HepG2 (cell line): ENCODE results near the gene CDO1. TPM values are rescaled to one million over a fixed set of nuclear protein-coding genes. Genes with fewer than 3 reads are reported as not detected.

Source experiments
- BRF2 ChIP-seq: sonication (generic); formaldehyde crosslinking; IDR thresholded peaks from 2 replicates; pipeline ENCODE4 v1.8.1; 2022; ENCODE audit warnings: mild to moderate bottlenecking, missing genetic modification reagents
- CREM ChIP-seq, 2 experiments: sonication (generic) in 1 of 2; formaldehyde crosslinking in 1 of 2; IDR thresholded peaks; 2 replicates each; pipeline versions ENCODE4 v1.4.0 to v1.6.1; 2016 to 2020; ENCODE audit warnings: antibody characterized with exemption in 1 of 2, mild to moderate bottlenecking in 1 of 2, missing genetic modification reagents in 1 of 2
- HNRNPUL1 ChIP-seq: fragments of 200-400 bp; formaldehyde crosslinking; IDR thresholded peaks from 2 replicates; pipeline ENCODE4 v1.6.1; 2017; ENCODE audit warnings: low read depth, mild to moderate bottlenecking, low read length, moderate library complexity
- ISX ChIP-seq: sonication (generic); formaldehyde crosslinking; conservative IDR thresholded peaks from 2 replicates; pipeline ENCODE4 v1.5.0; 2020; ENCODE audit warnings: missing genetic modification reagents
- JDP2 ChIP-seq: sonication (generic); formaldehyde crosslinking; IDR thresholded peaks from 2 replicates; pipeline ENCODE4 v1.8.1; 2022; ENCODE audit warnings: missing genetic modification reagents, borderline replicate concordance
- KLF16 ChIP-seq, 2 experiments: sonication (generic) in 1 of 2; formaldehyde crosslinking in 1 of 2; IDR thresholded peaks; 2 replicates each; pipeline versions ENCODE4 v1.6.1 to v1.8.0; 2016 to 2023; ENCODE audit warnings: missing genetic modification reagents in 2 of 2, missing compliant biosample characterization in 1 of 2
- MEIS1 ChIP-seq: sonication (generic); formaldehyde crosslinking; IDR thresholded peaks from 2 replicates; pipeline ENCODE4 v1.9.0; 2021; ENCODE audit warnings: mild to moderate bottlenecking, missing genetic modification reagents, moderate library complexity, borderline replicate concordance
- RBM39 ChIP-seq: fragments of 200-400 bp; formaldehyde crosslinking; IDR thresholded peaks from one replicate; pipeline ENCODE4 v1.6.1; 2018; ENCODE audit warnings: antibody characterized with exemption, mild to moderate bottlenecking, low read depth, low read length; ENCODE audit not compliant: poor library complexity, severe bottlenecking
- SRSF1 ChIP-seq: fragments of 200-400 bp; formaldehyde crosslinking; optimal IDR thresholded peaks from 2 replicates; pipeline ENCODE3; 2017; ENCODE audit warnings: mild to moderate bottlenecking, low read depth, low read length, moderate library complexity
- SRY ChIP-seq: sonication (generic); formaldehyde crosslinking; IDR thresholded peaks from 2 replicates; pipeline ENCODE4 v1.8.0; 2022; ENCODE audit warnings: mild to moderate bottlenecking, missing genetic modification reagents
- STAT6 ChIP-seq: sonication (generic); formaldehyde crosslinking; IDR thresholded peaks from 2 replicates; pipeline ENCODE4 v1.4.0; 2020; ENCODE audit warnings: missing genetic modification reagents, mild to moderate bottlenecking, borderline replicate concordance
- TMF1 ChIP-seq: sonication (generic); formaldehyde crosslinking; IDR thresholded peaks from 2 replicates; pipeline ENCODE4 v1.8.1; 2022; ENCODE audit warnings: low read depth, missing genetic modification reagents
- ZBTB1 ChIP-seq: sonication (generic); formaldehyde crosslinking; IDR thresholded peaks from 2 replicates; pipeline ENCODE4 v1.4.0; 2020; ENCODE audit warnings: missing genetic modification reagents, borderline replicate concordance
- ZFP62 ChIP-seq: sonication (generic); formaldehyde crosslinking; IDR thresholded peaks from 2 replicates; pipeline ENCODE4 v1.4.0; 2020; ENCODE audit warnings: missing genetic modification reagents
- ZFYVE20 ChIP-seq: sonication (generic); formaldehyde crosslinking; IDR thresholded peaks from 2 replicates; pipeline ENCODE4 v1.8.0; 2023; ENCODE audit warnings: low read depth, mild to moderate bottlenecking, moderate library complexity, missing genetic modification reagents, borderline replicate concordance
- ZMYM2 ChIP-seq: sonication (generic); formaldehyde crosslinking; IDR thresholded peaks from 2 replicates; pipeline ENCODE4 v1.8.0; 2022; ENCODE audit warnings: mild to moderate bottlenecking, missing genetic modification reagents
- ZNF205 ChIP-seq: IDR thresholded peaks from 2 replicates; pipeline ENCODE4 v1.6.1; 2018; ENCODE audit warnings: missing biosample characterization, missing genetic modification reagents
- ZNF234 ChIP-seq: sonication (generic); formaldehyde crosslinking; conservative IDR thresholded peaks from 2 replicates; pipeline ENCODE4 v1.5.1; 2020; ENCODE audit warnings: mild to moderate bottlenecking, missing genetic modification reagents
- ZNF468 ChIP-seq: sonication (generic); formaldehyde crosslinking; IDR thresholded peaks from 2 replicates; pipeline ENCODE4 v1.8.0; 2022; ENCODE audit warnings: mild to moderate bottlenecking, moderate library complexity, missing genetic modification reagents
- ZNF619 ChIP-seq: sonication (generic); formaldehyde crosslinking; IDR thresholded peaks from 2 replicates; pipeline ENCODE4 v1.4.0; 2020; ENCODE audit warnings: mild to moderate bottlenecking, missing genetic modification reagents
- ZNF644 ChIP-seq: IDR thresholded peaks from 2 replicates; pipeline ENCODE4 v1.6.1; 2016; ENCODE audit warnings: low read depth
- ZNF737 ChIP-seq: sonication (generic); formaldehyde crosslinking; IDR thresholded peaks from 2 replicates; pipeline ENCODE4 v1.5.0; 2020; ENCODE audit warnings: missing genetic modification reagents, mild to moderate bottlenecking, borderline replicate concordance
- ZSCAN20 ChIP-seq: sonication (generic); formaldehyde crosslinking; IDR thresholded peaks from 2 replicates; pipeline ENCODE4 v1.4.0; 2020; ENCODE audit warnings: missing genetic modification reagents, mild to moderate bottlenecking, borderline replicate concordance
- ZUFSP ChIP-seq: sonication (generic); formaldehyde crosslinking; IDR thresholded peaks from 2 replicates; pipeline ENCODE4 v1.9.0; 2021; ENCODE audit warnings: missing genetic modification reagents, mild to moderate bottlenecking, borderline replicate concordance
- polyA plus RNA-seq, 8 experiments: library from polyadenylated mRNA; depleted of rRNA in 3 of 8; stranded (reverse) in 7 of 8; unstranded in 1 of 8; fragments of >200 nt; fragmentation: Illumina TruSeq in 4 of 8; extraction: Trizol in 4 of 8; gene quantifications; 2 replicates each; pipeline versions ENCODE4 v1.2.1 to v1.2.3, GENCODE V29; 2011 to 2016; ENCODE audit warnings: low read depth in 4 of 8, missing spikeins in 1 of 8, mixed read lengths in 1 of 8; ENCODE audit not compliant: insufficient read depth in 1 of 8
- total RNA-seq, 5 experiments: library from RNA; depleted of rRNA; stranded (reverse); fragments of >200 nt; fragmentation: Illumina TruSeq; extraction: Trizol; gene quantifications; 2 replicates each; pipeline ENCODE4 v1.2.3, GENCODE V29; 2016; ENCODE audit warnings: low read depth in 1 of 5

Gene CDO1
- total and polyA plus RNA-seq, 2 of the 13 experiments (the other 11 are each of a cell fraction or from before 2014, with no cell fraction given), result 3.2 to 4.4 TPM

GRCh38 chr5:115841382-115842088 lies 25.1 kb upstream of the CDO1 start, which contains the start of the genes AP3S1 and ATG12 (continued):
- 0 out of 2 replicates have a peak, but pooled peaks have one; percentile 32 for TF ChIP-seq ZNF644 (CRISPR knock-in tag)
- TF ChIP-seq ZFYVE20 (CRISPR knock-in tag), result no peak
- TF ChIP-seq MEIS1 (CRISPR knock-in tag), result no peak; the same call in 1 of the 2 replicates
- TF ChIP-seq ZSCAN20 (CRISPR knock-in tag), result peak; percentile 85; the same call in 1 of the 2 replicates
- peak; percentile 87 for TF ChIP-seq ZNF205 (CRISPR knock-in tag)
- 0 out of 2 replicates have a peak, but pooled peaks have one; percentile 54 for TF ChIP-seq ISX
- peak; percentile 96 for TF ChIP-seq ZNF737 (CRISPR knock-in tag)
- TF ChIP-seq CREM (IDR thresholded peaks at IDR 0.05), result peak; percentile 66
- no peak for TF ChIP-seq CREM (CRISPR knock-in tag; IDR thresholded peaks at IDR 0.05)
- TF ChIP-seq STAT6, result no peak; the same call in 1 of the 2 replicates
- no peak for TF ChIP-seq BRF2 (CRISPR knock-in tag)
- no peak for TF ChIP-seq ZUFSP (CRISPR knock-in tag)
- TF ChIP-seq ZMYM2 (CRISPR knock-in tag), result peak; percentile 54; the same call in 1 of the 2 replicates
- TF ChIP-seq ZNF619 (CRISPR knock-in tag), result no peak; the same call in 1 of the 2 replicates
- 0 out of 2 replicates have a peak, but pooled peaks have one; percentile 36 for TF ChIP-seq ZNF468 (CRISPR knock-in tag)
- peak; percentile 95; the same call in 1 of the 2 replicates for TF ChIP-seq SRY (CRISPR knock-in tag)
- TF ChIP-seq KLF16 (CRISPR knock-in tag; IDR thresholded peaks at IDR 0.05), result peak in 1 of 2 experiments; percentile 87; a peak in 2 of 4 replicates
- TF ChIP-seq HNRNPUL1, result no peak
- TF ChIP-seq TMF1 (CRISPR knock-in tag), result no peak
- TF ChIP-seq SRSF1, result peak; percentile 57
- TF ChIP-seq ZFP62 (CRISPR knock-in tag), result no peak
- TF ChIP-seq ZNF234 (CRISPR knock-in tag), result no peak
- peak; percentile 58 for TF ChIP-seq RBM39
- TF ChIP-seq ZBTB1 (CRISPR knock-in tag), result no peak
- peak; percentile 80; the same call in 1 of the 2 replicates for TF ChIP-seq JDP2
